Measurements from ENCODE around the gene MIOS.

MIOS gene

DNA sequence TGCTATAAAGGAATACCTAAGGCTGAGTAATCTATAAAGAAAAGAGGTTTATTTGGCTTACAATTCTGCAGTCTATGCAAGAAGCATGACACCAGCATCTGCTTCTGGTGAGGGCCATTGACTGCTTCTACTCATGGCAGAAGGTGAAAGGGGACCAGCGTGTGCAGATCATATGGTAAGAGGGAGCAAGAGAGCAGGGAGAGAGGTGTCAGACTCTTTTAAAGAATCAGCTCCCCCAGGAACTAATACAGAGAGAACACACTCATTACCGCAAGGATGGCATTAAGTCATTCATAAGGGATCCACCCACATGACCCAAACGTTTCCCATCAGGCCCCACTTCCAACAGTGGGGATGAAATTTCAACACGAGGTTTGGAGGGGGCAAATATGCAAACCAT is 27.5 kb upstream of the MIOS start:
- H3K27ac ChIP-seq = no peak overlapping the region
- TF ChIP-seq, protein P1, sequence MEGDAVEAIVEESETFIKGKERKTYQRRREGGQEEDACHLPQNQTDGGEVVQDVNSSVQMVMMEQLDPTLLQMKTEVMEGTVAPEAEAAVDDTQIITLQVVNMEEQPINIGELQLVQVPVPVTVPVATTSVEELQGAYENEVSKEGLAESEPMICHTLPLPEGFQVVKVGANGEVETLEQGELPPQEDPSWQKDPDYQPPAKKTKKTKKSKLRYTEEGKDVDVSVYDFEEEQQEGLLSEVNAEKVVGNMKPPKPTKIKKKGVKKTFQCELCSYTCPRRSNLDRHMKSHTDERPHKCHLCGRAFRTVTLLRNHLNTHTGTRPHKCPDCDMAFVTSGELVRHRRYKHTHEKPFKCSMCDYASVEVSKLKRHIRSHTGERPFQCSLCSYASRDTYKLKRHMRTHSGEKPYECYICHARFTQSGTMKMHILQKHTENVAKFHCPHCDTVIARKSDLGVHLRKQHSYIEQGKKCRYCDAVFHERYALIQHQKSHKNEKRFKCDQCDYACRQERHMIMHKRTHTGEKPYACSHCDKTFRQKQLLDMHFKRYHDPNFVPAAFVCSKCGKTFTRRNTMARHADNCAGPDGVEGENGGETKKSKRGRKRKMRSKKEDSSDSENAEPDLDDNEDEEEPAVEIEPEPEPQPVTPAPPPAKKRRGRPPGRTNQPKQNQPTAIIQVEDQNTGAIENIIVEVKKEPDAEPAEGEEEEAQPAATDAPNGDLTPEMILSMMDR (conservative IDR thresholded peaks at IDR 0.05) = no peak

DNA sequence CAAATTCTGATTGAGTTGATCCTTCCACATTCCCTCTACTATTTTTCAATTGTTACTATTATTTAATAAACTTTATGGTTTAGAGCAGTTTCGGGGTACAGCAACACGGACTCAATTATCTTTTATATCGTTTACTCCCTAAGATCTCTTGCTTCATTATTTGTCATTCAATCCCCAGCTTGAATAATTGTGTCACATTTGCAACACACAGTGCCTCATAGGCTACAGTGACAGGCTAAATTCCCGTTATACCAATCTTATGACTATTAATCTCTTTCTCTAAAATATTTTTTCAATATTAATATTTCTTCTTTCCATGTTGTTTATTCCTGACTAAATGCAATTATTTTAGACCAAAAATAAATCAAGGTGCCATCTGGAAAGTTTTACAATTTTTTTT is 27.0 kb upstream of the MIOS start:
- TF ChIP-seq, protein P1 (conservative IDR thresholded peaks at IDR 0.05) = no peak
- no peak overlapping the region for H3K27ac ChIP-seq

DNA sequence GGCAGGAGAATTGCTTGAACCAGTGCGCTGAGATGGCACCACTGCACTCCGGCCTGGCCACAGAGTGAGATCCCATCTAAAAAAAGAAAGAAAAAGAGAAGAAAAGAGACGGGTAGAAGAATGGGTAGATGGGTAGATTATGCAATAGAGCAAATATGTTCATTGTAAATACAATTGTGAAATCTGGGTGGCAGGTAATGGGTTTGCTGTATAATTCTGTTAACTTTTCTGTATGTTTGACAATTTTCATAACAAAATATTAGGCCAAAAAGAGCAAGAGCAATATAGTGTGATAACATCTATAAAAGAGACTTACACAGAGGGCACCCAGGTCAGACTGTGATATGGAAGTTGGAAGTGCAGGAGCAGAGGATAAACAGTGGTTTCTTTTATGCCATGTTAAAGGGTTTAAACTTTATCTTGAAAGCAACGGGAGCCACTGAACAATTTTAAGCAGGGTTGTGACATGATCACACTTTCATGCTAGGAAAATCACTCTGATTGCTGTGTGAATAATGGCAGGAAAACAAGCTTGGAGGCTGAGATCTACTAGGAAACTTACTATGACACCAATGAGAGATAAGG is 24.3 kb upstream of the MIOS start:
- peak overlapping the region; percentile 8; the same call in 1 of the 2 replicates for H3K27ac ChIP-seq
- TF ChIP-seq, protein P1 (conservative IDR thresholded peaks at IDR 0.05) = no peak

DNA sequence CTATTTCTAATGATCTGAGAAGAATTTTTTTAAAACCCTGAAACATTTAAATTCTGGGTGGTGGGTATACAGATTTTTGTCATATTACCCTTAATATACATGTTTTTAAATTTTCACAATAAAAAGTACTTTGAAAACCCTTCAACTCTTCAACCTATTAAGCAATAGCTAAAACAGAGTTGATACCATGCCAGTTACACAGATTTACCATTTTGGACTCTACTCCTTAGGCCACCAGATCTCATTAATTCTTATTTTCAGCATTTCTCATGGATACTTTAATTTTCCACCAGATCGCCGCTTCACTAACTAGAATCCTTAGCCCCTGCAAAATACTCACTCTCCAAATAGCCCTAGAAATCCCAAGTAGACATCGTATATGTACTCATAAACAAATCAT is 18.3 kb upstream of the MIOS start:
- TF ChIP-seq, protein P1 (conservative IDR thresholded peaks at IDR 0.05) = no peak
- H3K27ac ChIP-seq = no peak overlapping the region

DNA sequence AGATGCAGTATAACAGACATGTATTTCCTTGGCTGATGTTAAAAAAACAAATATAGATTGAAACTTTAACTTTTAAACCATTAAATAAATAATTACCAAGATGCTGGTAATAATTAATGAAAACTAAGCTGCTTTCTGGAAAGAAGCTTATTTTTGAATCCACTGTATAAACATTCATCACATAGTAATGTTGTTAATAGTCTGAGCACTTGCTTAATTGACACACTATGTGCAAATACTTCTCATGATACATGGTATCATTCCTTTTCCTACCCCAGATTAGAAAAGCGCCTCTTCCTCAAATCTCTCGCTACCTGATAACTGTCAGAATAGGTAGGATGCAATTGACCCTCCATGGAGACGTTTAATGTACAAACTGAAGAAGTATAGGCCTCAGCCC is 16.0 kb upstream of the MIOS start:
- TF ChIP-seq, protein P1 (conservative IDR thresholded peaks at IDR 0.05) = no peak
- H3K27ac ChIP-seq = no peak overlapping the region

DNA sequence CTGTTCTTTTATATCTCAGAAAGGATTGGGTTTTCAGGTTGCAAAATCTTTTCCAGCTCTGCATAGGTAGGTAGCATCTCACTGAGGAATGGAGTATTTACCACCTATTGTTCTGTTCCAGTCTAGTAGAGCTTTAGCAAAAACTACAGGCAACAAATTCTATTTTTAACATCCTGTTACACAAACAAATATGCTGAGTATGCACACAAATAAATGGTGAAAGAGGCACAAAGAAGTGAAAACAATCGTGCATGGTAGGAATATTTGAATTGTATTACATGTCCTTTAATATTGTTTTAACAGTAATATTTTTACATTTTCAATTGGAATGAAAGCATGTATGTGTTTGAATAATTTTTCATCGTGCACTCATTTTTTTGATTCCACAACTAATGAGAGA is 14.5 kb upstream of the MIOS start:
- TF ChIP-seq, protein P1 (conservative IDR thresholded peaks at IDR 0.05) = no peak

DNA sequence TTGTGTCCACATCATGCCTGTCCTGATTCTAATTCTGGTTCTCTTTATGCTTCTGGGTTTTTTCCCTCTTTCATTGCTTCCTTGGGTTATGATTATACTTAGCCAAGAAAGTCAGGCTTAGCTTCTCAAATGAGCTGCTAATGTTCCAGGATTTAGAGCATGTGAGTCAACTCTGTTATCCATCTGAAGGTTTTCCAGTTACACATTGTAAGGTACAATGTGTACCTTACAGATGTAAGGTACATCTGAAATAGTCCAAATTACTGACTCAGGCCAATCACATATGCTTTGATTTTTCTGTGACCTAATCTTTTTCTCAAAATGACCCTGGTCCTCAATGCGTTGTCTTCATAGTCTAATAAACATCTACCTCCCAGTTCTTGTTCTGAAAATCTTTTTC is 13.3 kb upstream of the MIOS start:
- peak overlapping the region; percentile 73 for H3K27ac ChIP-seq
- TF ChIP-seq, protein P1 (conservative IDR thresholded peaks at IDR 0.05) = no peak

More for the DNA sequence above, 14.5 kb upstream of the MIOS start:
- no peak overlapping the region; the same call in 1 of the 2 replicates for H3K27ac ChIP-seq

Data from VCaP (cell line).